Heart right ventricle (tissue), 16 donors: ENCODE measurements around the gene CNPY1. TPM values are rescaled to one million over a fixed set of nuclear protein-coding genes. Genes with fewer than 3 reads are reported as not detected.

Source experiments
- ATAC-seq, 8 donors: fragments of 200-7000 bp; cut with Tn5 transposase; one replicate each; pipeline ENCODE4 v1.9.1; 2020; ENCODE audit warnings: mild to moderate bottlenecking in 8 of 8, moderate library complexity in 8 of 8, moderate number of reproducible peaks in 1 of 8
- DNase-seq, 2 donors: peaks; one replicate each; pipeline ENCODE4 v3.0.0-alpha.2; 2020
- H3K27ac ChIP-seq, 10 donors: fragments of 200-600 bp; sonication (generic) in 2 of 10; one replicate each; pipeline versions ENCODE4 v1.5.0 to v1.8.0; 2020 to 2022; ENCODE audit warnings: mild to moderate bottlenecking in 3 of 10
- H3K27me3 ChIP-seq, 7 donors: fragments of 200-600 bp; one replicate each; pipeline ENCODE4 v1.8.0; 2021 to 2022; ENCODE audit warnings: mild to moderate bottlenecking in 2 of 7
- H3K36me3 ChIP-seq, 9 donors: fragments of 200-600 bp; sonication (generic) in 1 of 9; one replicate each; pipeline versions ENCODE4 v1.5.0 to v1.8.0; 2020 to 2022; ENCODE audit warnings: mild to moderate bottlenecking in 2 of 9
- H3K4me1 ChIP-seq, 9 donors: fragments of 200-600 bp; sonication (generic) in 1 of 9; one replicate each; pipeline versions ENCODE4 v1.5.0 to v1.8.0; 2020 to 2022; ENCODE audit warnings: mild to moderate bottlenecking in 4 of 9
- H3K4me3 ChIP-seq, 10 donors: fragments of 200-600 bp; sonication (generic) in 2 of 10; one replicate each; pipeline versions ENCODE4 v1.5.0 to v1.8.0; 2020 to 2022; ENCODE audit warnings: mild to moderate bottlenecking in 7 of 10, moderate library complexity in 2 of 10
- H3K9me3 ChIP-seq, 11 donors: fragments of 200-600 bp in 10 of 11; sonication (generic) in 2 of 11; one replicate each; pipeline versions ENCODE4 v1.5.0 to v1.8.0; 2013 to 2022; ENCODE audit warnings: mild to moderate bottlenecking in 2 of 11, control low read depth in 1 of 11, moderate library complexity in 1 of 11
- WGBS, 2 donors: extraction: QIAGEN DNeasy Blood & Tissue Kit; methylation state at CpG; one replicate each; pipeline ENCODE4 v1.1.7; 2013; ENCODE audit warnings: inconsistent platforms in 1 of 2; 5-methylcytosine and 5-hydroxymethylcytosine counted together
- intact Hi-C, 10 donors: fragments of 100-400 bp; cut with DNase I; formaldehyde crosslinking; loops; one replicate each; pipeline versions ENCODE4 v1.11.1 to v1.14.2; 2022
- polyA plus RNA-seq, 2 donors: library from polyadenylated mRNA; stranded (reverse); fragments of 200-250 nt; gene quantifications; one replicate each; pipeline ENCODE4 v1.2.3, GENCODE V29; 2013
- total RNA-seq, 10 donors: library from RNA; stranded (reverse); fragmentation: NEBNext Ultra II Directional in 3 of 10; extraction: Animal tissue kit (Norgen Biotek cat#: 25700) in 3 of 10; gene quantifications; one replicate each; pipeline versions ENCODE4 v1.2.1 to v1.2.4, GENCODE V29; 2021 to 2023
- TF ChIP-seq, protein P1 (sequence below), 9 donors: fragments of 200-600 bp; sonication (generic) in 2 of 9; IDR thresholded peaks; one replicate each; pipeline versions ENCODE4 v1.5.0 to v1.8.0; 2021 to 2022; ENCODE audit warnings: antibody characterized with exemption in 9 of 9, mild to moderate bottlenecking in 5 of 9, moderate library complexity in 1 of 9
- donor health status: Arrhythmogenic right ventricular cardiomyopathy.
- donor health status: ischemic (EF 13 %, LVEDD 7.1; RV severe dilation, severe dysfunction).
- donor health status: healthy with polysubstance abuse.
- donor health status: DM: no; HTN: yes; CAD: no.
- donor health status: DM: no; HTN: no; CAD: no.
- donor health status: ischemic (EF 25% LVEDD 6.9; RV normal size, moderate dysfunction).
- donor health status: ischemic (EF 25% LVEDD 5.7; RV mildly dilated, moderate dysfunction).
- donor health status: healthy.
- donor health status: DM: yes; HTN: yes; CAD: no.
- donor health status: Ischemic cardiomyopathy.
- donor health status: ischemic (EF 35%, LVEDD 5.7; RV mildly dilated, moderate dysfunction).
- donor health status: nonischemic (EF 11% LVEDD 7.7; RV severe dilation, severe dysfunction).
- donor health status: DM: yes; HTN: yes; CAD: no.
- donor health status: PGD.
- donor health status: ischemic (EF 29% LVEDD 5.4; RV normal size, mild dysfunction).
- donor health status: nonischemic (EF 23%, LVEDD 6.1; RV moderate dilation, normal function).

The CNPY1 gene
- total and polyA plus RNA-seq, 12 donors, result not detected

DNA sequence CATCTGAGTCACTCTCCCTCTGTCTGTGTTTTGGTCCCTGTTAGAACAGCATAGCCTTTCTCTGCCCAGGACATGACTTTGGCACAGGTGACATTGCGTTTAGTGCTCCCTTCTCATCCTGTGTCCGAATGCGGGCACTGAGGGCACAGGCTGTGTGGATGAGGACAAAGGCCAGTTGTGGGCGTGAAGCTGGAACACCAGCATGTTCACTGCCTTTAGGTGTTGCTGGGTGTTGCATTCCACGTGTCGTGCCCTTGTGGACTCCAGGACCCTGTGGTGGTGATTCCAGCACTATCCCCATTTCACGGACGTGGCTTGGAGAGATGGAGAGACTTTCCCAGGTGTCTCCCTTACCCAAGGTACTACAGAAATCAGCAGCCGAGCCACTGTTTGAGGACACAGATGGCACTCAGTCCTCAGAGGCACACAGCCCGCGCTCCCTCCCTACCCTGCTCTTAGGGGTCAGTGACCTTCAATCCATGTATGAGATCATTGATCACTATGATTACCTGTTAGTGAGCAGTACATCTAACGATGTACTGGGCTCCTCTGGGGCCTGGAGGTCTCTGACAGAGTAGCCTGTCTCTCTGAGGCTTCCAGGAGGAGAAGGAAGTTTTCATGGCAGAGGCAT lies 917 bp upstream of the CNPY1 start:
- Histone ChIP-seq H3K27ac (no peak overlapping the region), H3K27me3 (peaks cover 0 to 40% (median 29%) of the 10 kb centered on the region in 7 donors), H3K4me3 (no peak overlapping the region), H3K4me1 (no peaks in the 10 kb centered on the region), H3K36me3 (no peaks in the 10 kb centered on the region), H3K9me3 (peaks cover 0 to 4% (median 0%) of the 10 kb centered on the region in 11 donors)
- no peak for DNase-seq
- no peak for ATAC-seq
- TF ChIP-seq, protein P1, sequence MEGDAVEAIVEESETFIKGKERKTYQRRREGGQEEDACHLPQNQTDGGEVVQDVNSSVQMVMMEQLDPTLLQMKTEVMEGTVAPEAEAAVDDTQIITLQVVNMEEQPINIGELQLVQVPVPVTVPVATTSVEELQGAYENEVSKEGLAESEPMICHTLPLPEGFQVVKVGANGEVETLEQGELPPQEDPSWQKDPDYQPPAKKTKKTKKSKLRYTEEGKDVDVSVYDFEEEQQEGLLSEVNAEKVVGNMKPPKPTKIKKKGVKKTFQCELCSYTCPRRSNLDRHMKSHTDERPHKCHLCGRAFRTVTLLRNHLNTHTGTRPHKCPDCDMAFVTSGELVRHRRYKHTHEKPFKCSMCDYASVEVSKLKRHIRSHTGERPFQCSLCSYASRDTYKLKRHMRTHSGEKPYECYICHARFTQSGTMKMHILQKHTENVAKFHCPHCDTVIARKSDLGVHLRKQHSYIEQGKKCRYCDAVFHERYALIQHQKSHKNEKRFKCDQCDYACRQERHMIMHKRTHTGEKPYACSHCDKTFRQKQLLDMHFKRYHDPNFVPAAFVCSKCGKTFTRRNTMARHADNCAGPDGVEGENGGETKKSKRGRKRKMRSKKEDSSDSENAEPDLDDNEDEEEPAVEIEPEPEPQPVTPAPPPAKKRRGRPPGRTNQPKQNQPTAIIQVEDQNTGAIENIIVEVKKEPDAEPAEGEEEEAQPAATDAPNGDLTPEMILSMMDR (IDR thresholded peaks at IDR 0.05), result no peak
- intact Hi-C loops, result no loop called here
- WGBS, 2 donors, result 83 to 91% methylated on average over 12 of the region's 12 CpGs

DNA sequence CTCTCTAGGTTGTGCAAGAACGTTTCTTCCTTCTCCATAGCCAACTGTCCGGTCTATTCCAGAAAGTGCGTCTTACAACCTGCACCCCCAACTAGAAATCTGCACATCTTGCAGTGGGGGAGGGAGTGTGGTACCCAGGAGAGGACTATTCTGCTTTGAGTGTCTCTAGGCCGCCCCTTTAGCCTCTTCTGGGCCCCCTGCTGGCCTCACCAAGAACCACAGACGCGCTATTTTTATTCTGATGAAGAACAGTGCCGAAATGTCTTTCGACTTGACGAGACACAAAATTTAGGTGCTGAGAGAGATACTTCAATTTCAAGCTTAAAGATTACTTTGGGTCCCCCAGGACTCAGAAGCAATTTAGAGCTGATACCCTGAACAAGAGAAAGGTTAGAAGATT lies 1.0 kb downstream of the CNPY1 start:
- no peak for ATAC-seq
- TF ChIP-seq, protein P1 (IDR thresholded peaks at IDR 0.05), result no peak
- H3K4me3 ChIP-seq, result no peak overlapping the region
- no peak for DNase-seq
- no peaks in the 10 kb centered on the region for H3K36me3 ChIP-seq
- no peak overlapping the region for H3K27ac ChIP-seq
- no peaks in the 10 kb centered on the region for H3K9me3 ChIP-seq
- H3K27me3 ChIP-seq, result peaks cover 0 to 57% (median 47%) of the 10 kb centered on the region in 7 donors
- WGBS, 2 donors, result 78 to 82% methylated on average over 9 of the region's 9 CpGs
- no peaks in the 10 kb centered on the region for H3K4me1 ChIP-seq
- intact Hi-C loops, result no loop called here

DNA sequence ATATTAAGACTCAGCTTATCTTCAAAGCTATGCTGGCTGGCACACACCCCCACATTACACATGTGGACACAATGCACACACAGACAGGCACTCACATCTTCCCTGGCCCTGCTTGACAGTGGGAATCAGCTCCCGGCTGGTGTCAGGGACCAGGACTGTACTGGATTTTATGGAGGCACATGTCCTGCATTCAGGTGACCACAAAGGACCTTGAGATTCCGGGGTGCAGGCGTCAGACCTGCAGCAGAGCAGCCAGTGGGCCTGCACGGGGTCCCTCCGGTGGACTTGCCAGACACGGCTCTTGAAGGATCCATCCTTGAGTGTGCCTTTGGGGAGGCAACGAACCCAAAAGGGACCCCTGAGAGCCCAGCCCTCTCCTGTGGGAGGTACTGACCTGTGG lies 1.9 kb downstream of the CNPY1 start:
- intact Hi-C loops, result no loop called here
- Histone ChIP-seq H3K27ac (no peak overlapping the region), H3K4me3 (no peak overlapping the region), H3K36me3 (no peaks in the 10 kb centered on the region), H3K27me3 (peaks cover 0 to 61% (median 47%) of the 10 kb centered on the region in 7 donors), H3K9me3 (no peaks in the 10 kb centered on the region), H3K4me1 (no peaks in the 10 kb centered on the region)
- ATAC-seq, result no peak
- no peak for DNase-seq
- 80 to 84% methylated on average over 7 of the region's 7 CpGs for WGBS, 2 donors
- TF ChIP-seq, protein P1 (IDR thresholded peaks at IDR 0.05), result no peak

DNA sequence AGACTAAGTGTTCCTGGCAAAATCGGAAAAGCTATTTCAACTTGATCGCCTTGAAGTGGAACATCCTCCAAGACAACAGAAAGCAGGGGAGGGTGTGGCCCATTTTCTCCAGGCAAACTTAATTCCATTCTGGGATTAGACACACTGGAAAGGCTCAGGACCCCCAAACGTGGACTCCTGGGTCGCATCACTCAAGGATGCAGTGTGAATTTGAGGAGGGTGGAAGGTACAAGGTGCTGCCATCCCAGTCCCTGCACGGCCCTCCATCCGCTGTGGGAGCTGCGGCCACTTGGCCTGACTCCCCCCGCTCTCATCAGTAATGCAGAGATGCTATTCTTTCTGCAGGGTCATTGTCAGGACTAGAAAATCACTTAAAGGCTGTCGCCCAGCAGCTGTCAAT lies 2.4 kb downstream of the CNPY1 start:
- peaks cover 0 to 65% (median 53%) of the 10 kb centered on the region in 7 donors for H3K27me3 ChIP-seq
- WGBS, 2 donors, result 85 to 88% methylated on average over 9 of the region's 9 CpGs
- no peaks in the 10 kb centered on the region for H3K4me1 ChIP-seq
- ATAC-seq, result no peak
- no peak overlapping the region for H3K4me3 ChIP-seq
- H3K27ac ChIP-seq, result no peak overlapping the region
- intact Hi-C loops, result no loop called here
- DNase-seq, result no peak
- no peaks in the 10 kb centered on the region for H3K9me3 ChIP-seq
- H3K36me3 ChIP-seq, result no peaks in the 10 kb centered on the region
- TF ChIP-seq, protein P1 (IDR thresholded peaks at IDR 0.05), result no peak
